HG03575 (cell line): ENCODE data around the gene RWDD2A.
"Not testable (repeated sequence)": the region's sequence is repeated elsewhere in the genome, so short reads cannot be mapped to it uniquely, and the experiment has no call there.

Source experiments
- ATAC-seq: cut with Tn5 transposase; IDR thresholded peaks from one replicate; pipeline ENCODE4 v1.9.1; 2021; ENCODE audit not compliant: unreplicated experiment, insufficient number of reproducible peaks, low FRiP score; ENCODE audit errors: extremely low read depth

Gene RWDD2A

GRCh38 chr6:83192871-83193746 lies at the start of gene RWDD2A, which contains the start of gene PGM3:
RWDD2A (plus strand) TSS chr6:83193357; CDS start chr6:83194452, 1,095 bp downstream.
PGM3 (minus strand) TSS chr6:83193265; CDS start chr6:83191012, 2,253 bp downstream.
- peak; percentile 94 for ATAC-seq

GRCh38 chr6:83151114-83151513 lies 42.0 kb upstream of the RWDD2A start:
- no peak for ATAC-seq

- ATAC-seq: no peak
These were observed 40.2 kb upstream of the RWDD2A start for GRCh38 chr6:83152913-83153312.

GRCh38 chr6:83153883-83154521 lies 39.2 kb upstream of the RWDD2A start:
- ATAC-seq: no peak

GRCh38 chr6:83155794-83156193 lies 37.4 kb upstream of the RWDD2A start:
- no peak for ATAC-seq

- ATAC-seq: no peak
These were observed 33.0 kb upstream of the RWDD2A start for GRCh38 chr6:83160167-83160566.

- no peak for ATAC-seq
These were observed 25.4 kb upstream of the RWDD2A start for GRCh38 chr6:83167726-83168278.

GRCh38 chr6:83168556-83168955 lies 24.6 kb upstream of the RWDD2A start:
- ATAC-seq: no peak

- ATAC-seq: no peak
These were observed 24.1 kb upstream of the RWDD2A start for GRCh38 chr6:83169106-83169505.

GRCh38 chr6:83169511-83169910 lies 23.6 kb upstream of the RWDD2A start:
- no peak for ATAC-seq

- no peak for ATAC-seq
These were observed 16.9 kb upstream of the RWDD2A start for GRCh38 chr6:83176246-83176645.

GRCh38 chr6:83180426-83180950 lies 12.7 kb upstream of the RWDD2A start:
- no peak for ATAC-seq

- ATAC-seq: no peak
These were observed 11.0 kb upstream of the RWDD2A start for GRCh38 chr6:83182114-83182513.

GRCh38 chr6:83183082-83183828 lies 9.9 kb upstream of the RWDD2A start:
- ATAC-seq: no peak

- ATAC-seq: no peak
These were observed 8.1 kb upstream of the RWDD2A start for GRCh38 chr6:83185096-83185495.

GRCh38 chr6:83188501-83188900 lies 4.7 kb upstream of the RWDD2A start:
- no peak for ATAC-seq

- ATAC-seq: no peak
These were observed 2.5 kb upstream of the RWDD2A start for GRCh38 chr6:83190626-83191025.

GRCh38 chr6:83191974-83192373 lies 1.2 kb upstream of the RWDD2A start:
- ATAC-seq: not testable (repeated sequence)

- no peak for ATAC-seq
These were observed 701 bp upstream of the RWDD2A start for GRCh38 chr6:83192456-83192855.
